ENCODE results near the gene ISG15.
"Not testable (repeated sequence)": the region's sequence is repeated elsewhere in the genome, so short reads cannot be mapped to it uniquely, and the experiment has no call there.

The ISG15 gene

DNA sequence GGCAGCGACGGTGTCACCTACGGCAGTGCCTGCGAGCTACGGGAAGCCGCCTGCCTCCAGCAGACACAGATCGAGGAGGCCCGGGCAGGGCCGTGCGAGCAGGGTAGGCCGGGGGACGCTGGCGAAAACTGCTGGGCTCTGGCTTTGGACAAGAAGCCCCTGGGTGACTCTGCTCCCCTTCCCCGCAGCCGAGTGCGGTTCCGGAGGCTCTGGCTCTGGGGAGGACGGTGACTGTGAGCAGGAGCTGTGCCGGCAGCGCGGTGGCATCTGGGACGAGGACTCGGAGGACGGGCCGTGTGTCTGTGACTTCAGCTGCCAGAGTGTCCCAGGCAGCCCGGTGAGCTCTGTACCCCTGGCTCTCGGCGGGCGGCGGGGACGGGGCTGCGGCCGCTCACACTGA is 30.6 kb downstream of the ISG15 start:
- in situ Hi-C loops (cut with HindIII; ENCODE audit: low sequenced_read_pairs): no loop called here

DNA sequence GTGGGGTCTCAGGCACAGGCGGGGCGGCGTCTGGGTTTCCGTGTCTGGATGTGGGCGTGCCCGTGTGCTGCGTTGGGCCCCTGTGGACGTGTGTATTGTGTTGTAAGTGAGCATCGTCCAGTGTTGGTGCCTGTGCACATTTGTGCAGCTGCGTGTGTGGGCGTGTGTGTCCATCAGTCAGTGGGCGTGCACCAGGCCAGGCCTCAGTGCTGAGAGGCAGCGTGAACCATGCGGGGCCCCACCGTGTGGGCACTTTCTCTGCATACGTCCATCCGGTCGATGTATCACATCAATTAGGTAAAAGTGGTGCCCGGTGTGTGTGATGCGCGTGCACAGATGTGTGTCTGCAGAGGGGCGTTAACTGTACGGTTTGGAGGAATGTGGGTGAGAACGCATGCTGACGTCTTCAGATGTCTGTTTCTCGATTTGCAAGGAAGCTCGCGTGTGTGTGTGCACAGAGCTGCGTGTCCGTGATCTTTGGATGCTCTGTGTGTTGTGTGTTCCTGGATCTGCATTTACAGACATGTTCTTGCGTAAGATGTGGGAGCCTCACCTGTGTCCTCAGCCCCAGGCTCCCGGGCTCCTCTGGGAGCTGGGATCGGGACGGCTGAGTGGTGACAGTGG is 31.3 kb downstream of the ISG15 start:
- in situ Hi-C loops (cut with HindIII; ENCODE audit: low sequenced_read_pairs): no loop called here

DNA sequence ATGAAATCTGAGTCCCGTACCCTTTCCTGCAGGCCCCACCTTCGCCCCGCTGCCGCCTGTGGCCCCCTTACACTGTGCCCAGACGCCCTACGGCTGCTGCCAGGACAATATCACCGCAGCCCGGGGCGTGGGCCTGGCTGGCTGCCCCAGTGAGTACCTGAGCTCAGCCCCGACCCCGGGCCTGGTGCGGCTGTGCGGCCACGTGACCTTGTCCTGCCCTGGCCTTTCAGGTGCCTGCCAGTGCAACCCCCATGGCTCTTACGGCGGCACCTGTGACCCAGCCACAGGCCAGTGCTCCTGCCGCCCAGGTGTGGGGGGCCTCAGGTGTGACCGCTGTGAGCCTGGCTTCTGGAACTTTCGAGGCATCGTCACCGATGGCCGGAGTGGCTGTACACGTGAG is 31.8 kb downstream of the ISG15 start:
- in situ Hi-C loops (cut with HindIII; ENCODE audit: low sequenced_read_pairs): no loop called here

DNA sequence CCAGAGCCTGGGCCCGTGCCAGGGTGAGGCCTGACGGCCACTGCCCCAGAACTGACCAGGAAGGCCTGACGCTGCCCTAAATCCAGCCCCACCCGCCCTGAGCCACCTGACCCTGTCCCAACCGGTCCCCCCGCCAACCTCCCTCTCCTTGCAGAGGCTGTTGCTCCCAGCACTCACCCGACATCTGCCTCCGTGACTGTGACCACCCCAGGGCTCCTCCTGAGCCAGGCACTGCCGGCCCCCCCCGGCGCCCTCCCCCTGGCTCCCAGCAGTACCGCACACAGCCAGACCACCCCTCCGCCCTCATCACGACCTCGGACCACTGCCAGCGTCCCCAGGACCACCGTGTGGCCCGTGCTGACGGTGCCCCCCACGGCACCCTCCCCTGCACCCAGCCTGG is 32.9 kb downstream of the ISG15 start:
- in situ Hi-C loops (cut with HindIII; ENCODE audit: low sequenced_read_pairs): no loop called here

DNA sequence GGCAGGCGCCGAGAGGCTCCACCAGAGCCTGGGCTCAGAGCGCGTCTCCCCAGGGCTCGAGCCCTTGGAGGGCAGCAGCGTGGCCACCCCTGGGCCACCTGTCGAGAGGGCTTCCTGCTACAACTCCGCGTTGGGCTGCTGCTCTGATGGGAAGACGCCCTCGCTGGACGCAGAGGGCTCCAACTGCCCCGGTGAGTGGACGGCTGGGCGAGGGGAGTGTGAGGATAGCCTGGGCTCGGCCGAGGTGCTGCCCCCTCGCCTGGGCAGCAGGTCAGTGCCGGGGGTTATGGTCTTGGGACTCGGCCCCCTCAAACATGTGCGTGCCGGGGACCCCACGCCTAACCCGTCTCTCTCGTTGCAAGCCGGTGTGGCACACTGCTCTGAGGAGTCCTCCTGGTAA is 33.5 kb downstream of the ISG15 start:
- in situ Hi-C loops (cut with HindIII; ENCODE audit: low sequenced_read_pairs): no loop called here

DNA sequence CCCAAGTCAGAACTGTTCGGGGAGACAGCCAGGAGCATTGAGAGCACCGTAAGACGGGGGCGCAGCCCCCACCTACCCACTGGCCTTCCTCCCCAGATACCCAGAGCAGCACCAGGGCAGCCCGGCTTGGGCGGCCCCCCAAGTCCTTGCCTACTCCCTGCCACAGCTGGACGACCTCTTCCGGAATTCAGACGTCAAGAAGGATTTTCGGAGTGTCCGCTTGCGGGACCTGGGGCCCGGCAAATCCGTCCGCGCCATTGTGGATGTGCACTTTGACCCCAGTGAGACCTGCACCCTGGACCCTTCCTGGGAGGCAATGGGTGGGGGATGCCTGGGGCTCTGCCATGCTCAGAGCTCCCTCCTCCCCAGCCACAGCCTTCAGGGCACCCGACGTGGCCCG is 34.1 kb downstream of the ISG15 start:
- in situ Hi-C loops (cut with HindIII; ENCODE audit: low sequenced_read_pairs): no loop called here

DNA sequence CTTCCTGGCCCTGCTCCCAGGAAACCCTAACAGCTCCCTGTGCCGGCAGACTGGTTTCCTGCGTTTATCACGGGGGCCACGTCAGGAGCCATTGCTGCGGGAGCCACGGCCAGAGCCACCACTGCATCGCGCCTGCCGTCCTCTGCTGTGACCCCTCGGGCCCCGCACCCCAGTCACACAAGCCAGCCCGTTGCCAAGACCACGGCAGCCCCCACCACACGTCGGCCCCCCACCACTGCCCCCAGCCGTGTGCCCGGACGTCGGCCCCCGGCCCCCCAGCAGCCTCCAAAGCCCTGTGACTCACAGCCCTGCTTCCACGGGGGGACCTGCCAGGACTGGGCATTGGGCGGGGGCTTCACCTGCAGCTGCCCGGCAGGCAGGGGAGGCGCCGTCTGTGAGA is 34.7 kb downstream of the ISG15 start:
- in situ Hi-C loops (cut with HindIII; ENCODE audit: low sequenced_read_pairs): no loop called here

DNA sequence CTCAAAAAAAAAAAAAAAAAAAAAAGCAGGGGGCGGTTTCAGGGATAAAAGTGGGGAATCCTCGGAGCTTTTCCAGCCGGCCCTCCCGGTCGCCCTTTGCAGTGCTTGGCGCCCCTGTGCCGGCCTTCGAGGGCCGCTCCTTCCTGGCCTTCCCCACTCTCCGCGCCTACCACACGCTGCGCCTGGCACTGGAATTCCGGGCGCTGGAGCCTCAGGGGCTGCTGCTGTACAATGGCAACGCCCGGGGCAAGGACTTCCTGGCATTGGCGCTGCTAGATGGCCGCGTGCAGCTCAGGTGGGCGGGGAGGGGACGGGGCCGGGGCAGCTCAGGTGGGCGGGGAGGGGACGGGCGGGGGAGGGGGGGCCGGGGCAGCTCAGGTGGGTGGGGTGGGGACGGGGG is 35.5 kb downstream of the ISG15 start:
- in situ Hi-C loops (cut with HindIII; ENCODE audit: low sequenced_read_pairs): no loop called here

DNA sequence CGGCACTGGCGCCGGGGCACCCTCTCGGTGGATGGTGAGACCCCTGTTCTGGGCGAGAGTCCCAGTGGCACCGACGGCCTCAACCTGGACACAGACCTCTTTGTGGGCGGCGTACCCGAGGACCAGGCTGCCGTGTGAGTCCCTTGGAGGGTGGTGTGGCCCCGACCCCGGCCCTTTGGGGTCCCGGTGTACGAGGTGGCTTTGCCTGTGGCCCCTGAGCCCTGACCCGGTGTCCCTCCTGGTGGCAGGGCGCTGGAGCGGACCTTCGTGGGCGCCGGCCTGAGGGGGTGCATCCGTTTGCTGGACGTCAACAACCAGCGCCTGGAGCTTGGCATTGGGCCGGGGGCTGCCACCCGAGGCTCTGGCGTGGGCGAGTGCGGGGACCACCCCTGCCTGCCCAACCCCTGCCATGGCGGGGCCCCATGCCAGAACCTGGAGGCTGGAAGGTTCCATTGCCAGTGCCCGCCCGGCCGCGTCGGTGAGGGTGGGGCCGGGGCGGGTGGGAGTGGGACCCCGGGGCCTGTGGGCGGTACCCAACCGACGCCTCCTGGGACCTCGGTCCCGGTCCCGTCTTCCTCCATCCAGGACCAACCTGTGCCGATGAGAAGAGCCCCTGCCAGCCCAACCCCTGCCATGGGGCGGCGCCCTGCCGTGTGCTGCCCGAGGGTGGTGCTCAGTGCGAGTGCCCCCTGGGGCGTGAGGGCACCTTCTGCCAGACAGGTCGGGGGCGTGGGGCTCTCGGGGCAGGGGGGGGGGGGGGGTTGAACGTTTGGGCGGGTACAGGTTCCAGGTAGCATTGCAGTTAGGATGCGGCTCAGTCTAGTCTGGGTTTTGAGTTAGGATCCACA is 36.2 kb downstream of the ISG15 start:
- in situ Hi-C loops (cut with HindIII; ENCODE audit: low sequenced_read_pairs): no loop called here

DNA sequence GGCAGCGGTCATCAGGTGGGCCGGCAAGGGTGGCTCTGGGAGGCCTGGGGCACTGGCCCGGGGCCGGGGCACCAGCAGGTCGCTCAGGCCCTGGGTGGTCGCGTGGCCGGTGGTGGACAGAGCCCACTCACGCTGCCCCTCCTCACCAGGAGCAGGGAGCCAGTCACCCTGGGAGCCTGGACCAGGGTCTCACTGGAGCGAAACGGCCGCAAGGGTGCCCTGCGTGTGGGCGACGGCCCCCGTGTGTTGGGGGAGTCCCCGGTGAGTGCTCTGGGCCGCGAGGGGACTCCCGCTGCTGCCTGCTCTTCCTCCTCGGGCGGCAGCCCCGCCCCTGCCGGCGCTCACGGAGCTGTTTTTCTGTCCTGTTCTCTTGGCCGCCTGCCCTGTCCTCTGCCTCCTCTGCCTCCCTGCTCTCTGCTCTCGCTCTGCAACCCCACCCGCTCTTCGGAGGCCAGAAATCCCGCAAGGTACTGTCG is 37.3 kb downstream of the ISG15 start:
- in situ Hi-C loops (cut with HindIII; ENCODE audit: low sequenced_read_pairs): no loop called here

DNA sequence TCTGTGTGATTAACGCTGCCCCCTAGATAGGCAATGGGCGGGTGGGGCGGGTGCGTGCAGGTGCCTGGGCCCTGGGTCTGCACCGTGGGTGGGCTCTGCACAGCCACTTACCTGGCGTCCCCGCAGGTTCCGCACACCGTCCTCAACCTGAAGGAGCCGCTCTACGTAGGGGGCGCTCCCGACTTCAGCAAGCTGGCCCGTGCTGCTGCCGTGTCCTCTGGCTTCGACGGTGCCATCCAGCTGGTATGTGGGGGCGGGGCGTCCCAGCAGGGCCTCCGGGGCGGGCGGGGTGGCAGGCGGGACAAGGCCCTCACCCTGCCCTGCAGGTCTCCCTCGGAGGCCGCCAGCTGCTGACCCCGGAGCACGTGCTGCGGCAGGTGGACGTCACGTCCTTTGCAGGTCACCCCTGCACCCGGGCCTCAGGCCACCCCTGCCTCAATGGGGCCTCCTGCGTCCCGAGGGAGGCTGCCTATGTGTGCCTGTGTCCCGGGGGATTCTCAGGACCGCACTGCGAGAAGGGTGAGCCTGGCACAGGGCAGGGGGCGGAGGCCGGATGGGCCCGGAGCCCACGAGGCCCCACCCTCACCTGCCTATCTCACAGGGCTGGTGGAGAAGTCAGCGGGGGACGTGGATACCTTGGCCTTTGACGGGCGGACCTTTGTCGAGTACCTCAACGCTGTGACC is 38.0 kb downstream of the ISG15 start:
- in situ Hi-C loops (cut with HindIII; ENCODE audit: low sequenced_read_pairs): no loop called here

DNA sequence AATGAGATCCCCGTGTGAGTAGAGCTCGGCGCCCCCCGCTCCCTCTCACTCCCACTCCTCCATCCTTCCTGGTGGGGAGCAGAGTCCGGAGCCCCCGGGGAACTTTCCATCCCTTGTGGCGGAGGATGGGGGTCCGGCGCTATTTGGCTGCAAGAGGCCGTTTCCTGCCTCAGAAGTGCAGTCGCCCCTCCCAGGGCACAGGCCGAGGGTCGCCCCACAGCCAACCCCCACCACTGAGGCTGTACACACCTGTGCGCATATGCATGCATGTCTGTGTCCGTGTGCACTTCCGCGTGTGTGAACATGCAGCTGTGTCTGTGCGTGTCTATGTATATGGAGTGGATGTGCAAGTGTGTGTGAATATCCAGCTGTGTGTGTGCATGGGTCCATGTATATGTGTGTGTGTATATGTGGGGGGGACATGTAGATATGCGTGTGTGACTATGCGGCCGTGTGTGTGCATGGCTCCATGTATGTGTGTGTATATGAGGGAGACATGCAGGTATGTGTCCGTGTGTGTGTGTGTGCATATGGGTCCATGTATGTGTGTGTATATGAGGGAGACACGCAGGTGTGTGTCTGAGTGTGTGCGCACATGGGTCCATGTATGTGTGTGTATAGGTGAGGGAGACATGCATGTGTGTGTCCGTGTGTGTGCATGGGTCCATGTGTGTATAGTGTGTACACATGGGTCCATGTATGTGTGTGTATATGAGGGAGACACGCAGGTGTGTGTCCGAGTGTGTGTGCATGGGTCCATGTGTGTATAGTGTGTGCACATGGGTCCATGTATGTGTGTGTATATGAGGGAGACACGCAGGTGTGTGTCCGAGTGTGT is 38.9 kb downstream of the ISG15 start:
- in situ Hi-C loops (cut with HindIII; ENCODE audit: low sequenced_read_pairs): no loop called here

DNA sequence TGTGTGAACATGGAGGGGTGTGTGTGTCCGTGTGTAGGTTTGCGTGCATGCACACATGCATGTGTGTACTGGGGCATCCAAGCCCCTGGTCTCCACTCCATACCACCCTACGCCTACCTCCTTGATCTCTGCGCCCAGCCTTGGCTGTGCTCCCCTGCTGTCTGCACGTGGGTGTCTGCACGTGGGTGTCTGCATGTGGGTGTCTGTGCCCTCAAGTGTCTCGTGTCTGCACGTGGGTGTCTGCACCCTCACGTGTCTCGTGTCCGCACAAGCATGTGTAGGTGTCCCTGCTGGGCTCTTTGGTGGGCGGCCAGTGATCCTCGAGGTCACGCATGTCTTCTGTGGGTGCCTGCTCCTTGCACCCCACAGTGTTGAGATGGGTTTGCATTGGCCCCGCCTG is 39.7 kb downstream of the ISG15 start:
- in situ Hi-C loops (cut with HindIII; ENCODE audit: low sequenced_read_pairs): no loop called here

DNA sequence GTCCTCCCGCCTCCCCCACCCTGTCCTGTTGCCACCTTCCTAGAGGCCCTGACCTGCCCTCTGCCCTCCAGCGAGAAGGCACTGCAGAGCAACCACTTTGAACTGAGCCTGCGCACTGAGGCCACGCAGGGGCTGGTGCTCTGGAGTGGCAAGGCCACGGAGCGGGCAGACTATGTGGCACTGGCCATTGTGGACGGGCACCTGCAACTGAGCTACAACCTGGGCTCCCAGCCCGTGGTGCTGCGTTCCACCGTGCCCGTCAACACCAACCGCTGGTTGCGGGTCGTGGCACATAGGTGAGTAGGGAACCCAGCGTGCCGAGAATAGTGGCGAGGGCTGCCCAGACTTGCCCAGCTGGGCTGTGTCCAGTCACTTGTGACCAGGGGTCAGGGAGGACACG is 40.4 kb downstream of the ISG15 start:
- in situ Hi-C loops (cut with HindIII; ENCODE audit: low sequenced_read_pairs): no loop called here

DNA sequence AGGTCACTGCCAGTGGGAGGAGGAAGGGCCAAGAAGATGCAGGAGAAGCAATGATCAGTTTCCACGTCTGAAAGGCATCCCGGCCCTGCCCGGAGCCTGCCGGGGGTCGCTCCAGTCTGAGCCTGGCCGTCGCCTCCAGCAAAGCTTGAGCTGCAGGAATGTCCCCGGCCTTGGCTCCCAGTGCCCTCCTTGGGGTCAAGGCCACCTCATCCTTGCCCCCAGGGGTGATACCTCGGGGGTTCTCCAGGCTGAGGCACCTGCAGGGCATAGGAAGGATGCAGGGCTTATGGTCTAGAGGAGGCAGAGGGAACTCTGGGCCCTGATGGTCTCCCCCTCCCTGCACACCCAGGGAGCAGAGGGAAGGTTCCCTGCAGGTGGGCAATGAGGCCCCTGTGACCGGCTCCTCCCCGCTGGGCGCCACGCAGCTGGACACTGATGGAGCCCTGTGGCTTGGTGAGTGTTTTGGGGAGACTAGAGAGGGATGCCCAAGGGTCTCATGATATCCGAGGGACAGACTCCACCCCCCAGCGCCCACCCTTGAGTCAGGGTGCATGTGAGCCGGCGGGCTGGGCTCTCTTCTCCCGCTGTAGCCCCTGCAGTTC is 40.9 kb downstream of the ISG15 start:
- in situ Hi-C loops (cut with HindIII; ENCODE audit: low sequenced_read_pairs): no loop called here

DNA sequence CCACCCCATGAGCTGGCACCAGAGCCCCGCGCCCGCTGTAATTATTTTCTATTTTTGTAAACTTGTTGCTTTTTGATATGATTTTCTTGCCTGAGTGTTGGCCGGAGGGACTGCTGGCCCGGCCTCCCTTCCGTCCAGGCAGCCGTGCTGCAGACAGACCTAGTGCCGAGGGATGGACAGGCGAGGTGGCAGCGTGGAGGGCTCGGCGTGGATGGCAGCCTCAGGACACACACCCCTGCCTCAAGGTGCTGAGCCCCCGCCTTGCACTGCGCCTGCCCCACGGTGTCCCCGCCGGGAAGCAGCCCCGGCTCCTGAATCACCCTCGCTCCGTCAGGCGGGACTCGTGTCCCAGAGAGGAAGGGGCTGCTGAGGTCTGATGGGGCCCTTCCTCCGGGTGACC is 41.7 kb downstream of the ISG15 start:
- in situ Hi-C loops (cut with HindIII; ENCODE audit: low sequenced_read_pairs): no loop called here

DNA sequence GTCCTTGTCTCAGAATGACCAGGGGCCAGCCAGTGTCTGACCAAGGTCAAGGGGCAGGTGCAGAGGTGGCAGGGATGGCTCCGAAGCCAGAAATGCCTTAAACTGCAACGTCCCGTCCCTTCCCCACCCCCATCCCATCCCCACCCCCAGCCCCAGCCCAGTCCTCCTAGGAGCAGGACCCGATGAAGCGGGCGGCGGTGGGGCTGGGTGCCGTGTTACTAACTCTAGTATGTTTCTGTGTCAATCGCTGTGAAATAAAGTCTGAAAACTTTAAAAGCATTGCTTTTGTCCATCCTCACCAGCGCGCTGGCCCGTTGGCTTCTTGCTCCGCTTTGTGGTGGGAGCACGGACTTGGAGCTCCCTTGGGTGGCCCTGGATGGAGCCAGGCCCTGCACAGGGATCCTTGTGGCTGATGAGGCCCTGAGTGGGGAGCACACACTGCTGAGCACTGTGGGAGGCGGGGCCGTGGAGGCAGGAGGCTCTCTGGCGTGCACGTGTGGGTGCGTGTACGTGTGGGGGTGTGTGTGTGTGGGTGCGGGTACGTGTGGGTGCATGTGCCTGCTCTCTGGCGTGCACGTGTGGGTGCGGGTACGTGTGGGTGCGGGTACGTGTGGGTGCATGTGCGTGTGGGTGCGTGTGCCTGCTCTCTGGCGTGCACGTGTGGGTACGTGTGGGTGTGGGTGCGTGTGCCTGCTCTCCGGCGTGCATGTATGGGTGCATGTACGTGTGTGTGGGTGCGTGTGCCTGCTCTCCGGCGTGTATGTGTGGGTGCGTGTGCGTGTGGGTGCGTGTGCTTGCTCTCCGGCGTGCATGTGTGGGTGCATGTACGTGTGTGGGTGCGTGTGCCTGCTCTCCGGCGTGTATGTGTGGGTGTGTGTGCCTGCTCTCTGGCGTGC is 42.8 kb downstream of the ISG15 start:
- in situ Hi-C loops (cut with HindIII; ENCODE audit: low sequenced_read_pairs): no loop called here

DNA sequence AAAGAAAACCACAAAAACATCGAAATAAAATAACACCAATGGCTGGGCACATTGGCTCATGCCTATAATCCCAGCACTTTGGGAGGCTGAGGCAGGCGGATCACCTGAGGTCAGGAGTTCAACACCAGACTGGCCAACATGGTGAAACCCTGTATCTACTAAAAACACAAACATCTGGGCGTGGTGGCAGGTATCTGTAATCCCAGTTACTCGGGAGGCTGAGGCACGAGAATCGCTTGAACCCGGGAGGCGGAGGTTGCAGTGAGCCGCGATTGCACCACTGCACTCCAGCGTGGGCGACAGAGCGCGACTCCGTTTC is 44.4 kb downstream of the ISG15 start:
- in situ Hi-C loops (cut with HindIII; ENCODE audit: low sequenced_read_pairs): not testable (repeated sequence)

DNA sequence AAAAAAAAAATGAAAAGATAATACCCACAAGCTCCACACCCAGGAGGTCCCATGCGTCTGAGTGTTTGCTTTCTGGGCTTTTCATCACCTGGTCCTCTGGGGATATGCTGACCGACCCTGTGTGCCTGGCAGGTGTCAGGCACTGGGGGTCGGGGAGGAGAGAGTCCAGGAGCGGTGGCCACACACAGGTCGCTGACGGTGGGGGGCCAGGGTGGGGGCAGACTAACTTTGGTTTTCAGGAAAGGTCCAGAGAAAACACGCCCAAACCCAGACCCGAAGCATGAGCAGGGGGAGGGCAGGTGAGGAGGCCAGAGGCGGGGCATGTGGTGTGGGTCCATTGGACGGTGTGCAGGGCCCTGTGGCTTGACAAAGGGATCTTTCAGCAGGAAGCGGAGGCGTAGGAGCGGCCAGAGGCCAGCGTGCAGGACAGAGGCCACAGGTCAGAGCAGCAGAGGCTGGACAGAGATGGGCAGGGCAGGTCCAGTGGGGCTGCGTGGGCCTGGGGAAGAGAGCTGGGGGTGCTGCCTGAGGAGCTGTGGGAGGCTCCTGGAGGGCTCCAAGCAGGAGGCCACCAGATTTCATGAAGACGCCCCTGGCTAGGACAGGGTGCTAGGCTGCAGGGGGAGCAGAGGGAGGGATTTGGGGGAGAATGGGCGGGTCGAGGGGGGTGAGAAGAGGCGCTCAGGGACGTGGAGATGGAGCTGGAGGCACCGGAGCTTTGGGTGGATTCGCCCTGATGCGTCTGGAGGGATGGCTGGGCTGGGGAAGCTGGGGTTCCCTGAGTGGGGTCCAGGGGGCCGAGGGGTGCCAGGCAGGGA is 45.0 kb downstream of the ISG15 start:
- in situ Hi-C loops (cut with HindIII; ENCODE audit: low sequenced_read_pairs): no loop called here
